Measurements from ENCODE around the gene RNASE3.
"Not testable (repeated sequence)": the region's sequence is repeated elsewhere in the genome, so short reads cannot be mapped to it uniquely, and the experiment has no call there.

Gene RNASE3

GRCh38 chr14:20866963-20867362 lies 24.2 kb upstream of the RNASE3 start:
- DNase-seq (ENCODE audit: insufficient read length, low spot score), result no peak
- no peak for FAIRE-seq
- TF ChIP-seq SPI1 (IDR thresholded peaks at IDR 0.05; ENCODE audit: low read depth, low read length), result no peak
- no peak for TF ChIP-seq PAX5 (IDR thresholded peaks at IDR 0.05; ENCODE audit: insufficient read depth, low read length, severe bottlenecking)
- TF ChIP-seq POLR2A (IDR thresholded peaks at IDR 0.05; ENCODE audit: low read depth, low read length), result no peak
- no peak for TF ChIP-seq TAF1 (IDR thresholded peaks at IDR 0.05; ENCODE audit: low read depth, low read length)
- TF ChIP-seq POLR2AphosphoS5 (IDR thresholded peaks at IDR 0.05; ENCODE audit: low read depth, low read length), result no peak
- no peak for TF ChIP-seq POU2F2 (IDR thresholded peaks at IDR 0.05; ENCODE audit: low read depth, low read length)

GRCh38 chr14:20873370-20874177 lies 17.6 kb upstream of the RNASE3 start:
- no peak for TF ChIP-seq TAF1 (IDR thresholded peaks at IDR 0.05; ENCODE audit: low read depth, low read length)
- TF ChIP-seq SPI1 (IDR thresholded peaks at IDR 0.05; ENCODE audit: low read depth, low read length), result no peak
- TF ChIP-seq POLR2A (IDR thresholded peaks at IDR 0.05; ENCODE audit: low read depth, low read length), result no peak
- TF ChIP-seq PAX5 (IDR thresholded peaks at IDR 0.05; ENCODE audit: insufficient read depth, low read length, severe bottlenecking), result no peak
- no peak for TF ChIP-seq POLR2AphosphoS5 (IDR thresholded peaks at IDR 0.05; ENCODE audit: low read depth, low read length)
- DNase-seq (ENCODE audit: insufficient read length, low spot score), result peak; percentile 25
- FAIRE-seq, result peak; percentile 20

- DNase-seq (ENCODE audit: insufficient read length, low spot score) (no peak), FAIRE-seq (no peak)
- TF ChIP-seq POLR2AphosphoS5 (IDR thresholded peaks at IDR 0.05; ENCODE audit: low read depth, low read length), result no peak
- no peak for TF ChIP-seq POLR2A (IDR thresholded peaks at IDR 0.05; ENCODE audit: low read depth, low read length)
- TF ChIP-seq SPI1 (IDR thresholded peaks at IDR 0.05; ENCODE audit: low read depth, low read length), result no peak
- no peak for TF ChIP-seq TAF1 (IDR thresholded peaks at IDR 0.05; ENCODE audit: low read depth, low read length)
- no peak for TF ChIP-seq POU2F2 (IDR thresholded peaks at IDR 0.05; ENCODE audit: low read depth, low read length)
- no peak for TF ChIP-seq PAX5 (IDR thresholded peaks at IDR 0.05; ENCODE audit: insufficient read depth, low read length, severe bottlenecking)
These were observed 14.2 kb upstream of the RNASE3 start for GRCh38 chr14:20877016-20877415.

DNA sequence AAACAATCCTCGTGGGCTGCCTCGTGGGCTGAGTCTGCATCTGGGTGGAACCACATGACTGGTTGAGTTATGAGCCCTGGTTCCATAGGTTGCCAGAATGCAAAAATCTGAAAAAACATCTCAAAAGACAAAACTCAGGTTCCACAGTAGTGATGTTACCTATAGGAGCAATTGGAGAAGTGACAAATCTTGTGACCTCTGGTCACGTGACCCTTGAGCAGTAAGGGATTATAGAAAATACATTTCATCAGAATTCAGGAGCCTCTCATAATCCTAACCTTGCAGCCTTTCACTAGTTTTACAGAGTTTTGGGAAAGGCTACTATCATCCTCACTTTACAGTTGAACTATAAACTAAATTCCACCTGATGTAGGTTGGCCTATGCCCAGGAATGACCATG lies 12.5 kb upstream of the RNASE3 start:
- no peak for FAIRE-seq
- DNase-seq (ENCODE audit: insufficient read length, low spot score), result no peak
- TF ChIP-seq PAX5 (IDR thresholded peaks at IDR 0.05; ENCODE audit: insufficient read depth, low read length, severe bottlenecking) (no peak), POU2F2 (IDR thresholded peaks at IDR 0.05; ENCODE audit: low read depth, low read length) (no peak), POLR2A (IDR thresholded peaks at IDR 0.05; ENCODE audit: low read depth, low read length) (no peak), TAF1 (IDR thresholded peaks at IDR 0.05; ENCODE audit: low read depth, low read length) (no peak), POLR2AphosphoS5 (IDR thresholded peaks at IDR 0.05; ENCODE audit: low read depth, low read length) (no peak), SPI1 (IDR thresholded peaks at IDR 0.05; ENCODE audit: low read depth, low read length) (no peak)

DNA sequence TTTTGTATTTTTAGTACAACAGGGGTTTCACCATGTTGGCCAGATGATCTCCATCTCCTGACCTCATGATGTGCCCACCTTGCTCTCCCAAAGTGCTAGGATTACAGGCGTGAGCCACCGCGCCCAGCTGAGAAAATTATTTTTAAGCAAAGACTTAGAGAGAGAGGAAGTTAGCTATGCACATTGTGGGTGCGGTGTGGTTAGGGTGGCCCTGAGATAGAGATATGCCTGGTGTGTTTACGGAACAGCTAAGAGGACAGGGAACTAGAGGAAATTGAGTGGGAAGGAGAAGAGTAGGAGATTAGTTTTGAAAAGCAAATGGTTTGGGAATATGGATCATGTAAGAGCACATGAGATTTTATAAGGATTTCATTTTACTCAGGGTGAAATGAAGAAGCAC lies 10.0 kb upstream of the RNASE3 start:
- DNase-seq (ENCODE audit: insufficient read length, low spot score); FAIRE-seq: not testable (repeated sequence)

GRCh38 chr14:20882787-20883186 lies 8.4 kb upstream of the RNASE3 start:
- FAIRE-seq; DNase-seq (ENCODE audit: insufficient read length, low spot score): not testable (repeated sequence)

- FAIRE-seq; DNase-seq (ENCODE audit: insufficient read length, low spot score): not testable (repeated sequence)
These were observed 2.8 kb upstream of the RNASE3 start for GRCh38 chr14:20888411-20888810.

DNA sequence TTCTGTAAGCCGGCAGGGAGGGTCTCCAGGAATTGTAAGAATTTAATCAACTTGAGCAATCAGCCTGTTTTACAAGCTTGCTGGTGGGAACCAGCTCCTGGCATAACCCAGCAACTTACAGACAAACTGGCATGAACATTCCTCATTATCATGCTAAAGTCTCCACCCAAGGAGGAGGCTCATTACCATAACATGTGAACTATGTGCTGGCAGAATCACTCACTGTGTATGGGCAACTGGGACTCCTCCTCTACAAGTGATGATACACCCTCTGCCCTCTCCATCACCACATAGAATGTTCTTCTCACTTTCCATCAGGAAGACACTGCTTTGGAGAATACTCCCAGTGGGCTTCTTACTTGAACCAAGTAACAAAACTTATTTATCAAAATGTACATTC lies 4.1 kb downstream of the RNASE3 start:
- not testable (repeated sequence) for FAIRE-seq; DNase-seq (ENCODE audit: insufficient read length, low spot score)

- no peak for FAIRE-seq
These were observed 13.3 kb downstream of the RNASE3 start for GRCh38 chr14:20904393-20905029.

GRCh38 chr14:20905676-20906075 lies 14.5 kb downstream of the RNASE3 start:
- no peak for TF ChIP-seq SPI1 (IDR thresholded peaks at IDR 0.05; ENCODE audit: low read depth, low read length)
- TF ChIP-seq TAF1 (IDR thresholded peaks at IDR 0.05; ENCODE audit: low read depth, low read length), result no peak
- DNase-seq (ENCODE audit: insufficient read length, low spot score), result no peak
- FAIRE-seq, result no peak

More at GRCh38 chr14:20904393-20905029, 13.3 kb downstream of the RNASE3 start:
- TF ChIP-seq POLR2A (IDR thresholded peaks at IDR 0.05; ENCODE audit: low read depth, low read length) (no peak), POU2F2 (IDR thresholded peaks at IDR 0.05; ENCODE audit: low read depth, low read length) (no peak), SPI1 (IDR thresholded peaks at IDR 0.05; ENCODE audit: low read depth, low read length) (no peak), PAX5 (IDR thresholded peaks at IDR 0.05; ENCODE audit: insufficient read depth, low read length, severe bottlenecking) (no peak), POLR2AphosphoS5 (IDR thresholded peaks at IDR 0.05; ENCODE audit: low read depth, low read length) (no peak), TAF1 (IDR thresholded peaks at IDR 0.05; ENCODE audit: low read depth, low read length) (no peak)
- DNase-seq (ENCODE audit: insufficient read length, low spot score), result no peak

GRCh38 chr14:20907214-20907613 lies 16.0 kb downstream of the RNASE3 start:
- no peak for FAIRE-seq
- TF ChIP-seq POLR2AphosphoS5 (IDR thresholded peaks at IDR 0.05; ENCODE audit: low read depth, low read length), result no peak
- TF ChIP-seq PAX5 (IDR thresholded peaks at IDR 0.05; ENCODE audit: insufficient read depth, low read length, severe bottlenecking), result no peak
- TF ChIP-seq SPI1 (IDR thresholded peaks at IDR 0.05; ENCODE audit: low read depth, low read length), result no peak
- TF ChIP-seq POU2F2 (IDR thresholded peaks at IDR 0.05; ENCODE audit: low read depth, low read length), result no peak
- no peak for TF ChIP-seq TAF1 (IDR thresholded peaks at IDR 0.05; ENCODE audit: low read depth, low read length)
- TF ChIP-seq POLR2A (IDR thresholded peaks at IDR 0.05; ENCODE audit: low read depth, low read length), result no peak

DNA sequence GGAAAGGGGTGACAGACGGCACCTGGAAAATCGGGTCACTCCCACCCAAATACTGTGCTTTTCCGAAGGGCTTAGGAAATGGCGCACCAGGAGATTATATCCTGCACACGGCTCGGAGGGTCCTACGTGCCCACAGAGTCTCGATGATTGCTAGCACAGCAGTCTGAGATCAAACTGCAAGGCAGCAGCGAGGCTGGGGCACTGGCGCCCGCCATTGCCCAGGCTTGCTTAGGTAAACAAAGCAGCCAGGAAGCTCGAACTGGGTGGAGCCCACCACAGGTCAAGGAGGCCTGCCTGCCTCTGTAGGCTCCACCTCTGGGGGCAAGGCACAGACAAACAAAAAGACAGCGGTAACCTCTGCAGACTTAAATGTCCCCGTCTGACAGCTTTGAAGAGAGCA lies 19.6 kb downstream of the RNASE3 start:
- DNase-seq (ENCODE audit: insufficient read length, low spot score); FAIRE-seq: not testable (repeated sequence)

More at GRCh38 chr14:20907214-20907613, 16.0 kb downstream of the RNASE3 start:
- no peak for DNase-seq (ENCODE audit: insufficient read length, low spot score)

GRCh38 chr14:20919038-20919756 lies 28.0 kb downstream of the RNASE3 start:
- not testable (repeated sequence) for FAIRE-seq; DNase-seq (ENCODE audit: insufficient read length, low spot score)

GRCh38 chr14:20923766-20924297 lies 32.6 kb downstream of the RNASE3 start:
- FAIRE-seq; DNase-seq (ENCODE audit: insufficient read length, low spot score): not testable (repeated sequence)
